ENCODE measurements around the gene LTO1.

The LTO1 gene

GRCh38 chr11:69674886-69675714, at the start of gene LTO1:
Gene LTO1 (minus strand): TSS chr11:69675353. CDS start chr11:69675239, 114 bp downstream.
- DNase-seq: peak; percentile 95

GRCh38 chr11:69721745-69722144, 46.6 kb upstream of the LTO1 start:
- no peak for DNase-seq

GRCh38 chr11:69721106-69721505, 46.0 kb upstream of the LTO1 start:
- DNase-seq: no peak

GRCh38 chr11:69718912-69719311, 43.8 kb upstream of the LTO1 start:
- DNase-seq: no peak

- DNase-seq: no peak
Observed at GRCh38 chr11:69718147-69718546, 43.0 kb upstream of the LTO1 start.

GRCh38 chr11:69716891-69717747, 42.0 kb upstream of the LTO1 start:
- DNase-seq: no peak

GRCh38 chr11:69716099-69716498, 40.9 kb upstream of the LTO1 start:
- no peak for DNase-seq

- DNase-seq: no peak
Observed at GRCh38 chr11:69715446-69715845, 40.3 kb upstream of the LTO1 start.

GRCh38 chr11:69711822-69712801, 37.0 kb upstream of the LTO1 start:
- DNase-seq: no peak

- no peak for DNase-seq
Observed at GRCh38 chr11:69708736-69709401, 33.7 kb upstream of the LTO1 start.

- no peak for DNase-seq
Observed at GRCh38 chr11:69707176-69707575, 32.0 kb upstream of the LTO1 start.

- no peak for DNase-seq
Observed at GRCh38 chr11:69705901-69706787, 31.0 kb upstream of the LTO1 start.

- peak; percentile 73 for DNase-seq
Observed at GRCh38 chr11:69705351-69705811, 30.2 kb upstream of the LTO1 start.

- peak; percentile 62 for DNase-seq
Observed at GRCh38 chr11:69704508-69705253, 29.5 kb upstream of the LTO1 start.

GRCh38 chr11:69703768-69704507, 28.8 kb upstream of the LTO1 start, which contains the start of gene FGF19:
Gene FGF19 (minus strand): TSS chr11:69704022. CDS start chr11:69703876, 146 bp downstream.
- DNase-seq: no peak

- no peak for DNase-seq
Observed at GRCh38 chr11:69703453-69703767, 28.3 kb upstream of the LTO1 start.

- no peak for DNase-seq
Observed at GRCh38 chr11:69702769-69703452, 27.8 kb upstream of the LTO1 start.

- DNase-seq: no peak
Observed at GRCh38 chr11:69702239-69702691, 27.1 kb upstream of the LTO1 start.

Data from NCI-H2227 treated with DMSO at 0.1 percent for 48 hours (cell line).